ENCODE data around the gene ZNF576.

ZNF576 gene

GRCh38 chr19:43612374-43612773 lies 16.0 kb downstream of the ZNF576 start:
- H3K4me3 ChIP-seq (ENCODE audit: low read depth, low read length): no peak overlapping the region
- TF ChIP-seq CTCF (conservative IDR thresholded peaks at IDR 0.05; ENCODE audit: low read depth, low read length): peak; percentile 10
- DNase-seq (ENCODE audit: low read depth): no peak

GRCh38 chr19:43616306-43616705 lies 19.9 kb downstream of the ZNF576 start:
- no peak overlapping the region for H3K4me3 ChIP-seq (ENCODE audit: low read depth, low read length)
- no peak for DNase-seq (ENCODE audit: low read depth)
- TF ChIP-seq CTCF (conservative IDR thresholded peaks at IDR 0.05; ENCODE audit: low read depth, low read length): no peak

- H3K4me3 ChIP-seq (ENCODE audit: low read depth, low read length): no peak overlapping the region
- no peak for DNase-seq (ENCODE audit: low read depth)
- no peak for TF ChIP-seq CTCF (conservative IDR thresholded peaks at IDR 0.05; ENCODE audit: low read depth, low read length)
Observed at GRCh38 chr19:43616954-43617353, 20.6 kb downstream of the ZNF576 start.

- H3K4me3 ChIP-seq (ENCODE audit: low read depth, low read length): peak overlapping the region; percentile 84
- TF ChIP-seq CTCF (conservative IDR thresholded peaks at IDR 0.05; ENCODE audit: low read depth, low read length): no peak
- DNase-seq (ENCODE audit: low read depth): no peak
Observed at GRCh38 chr19:43618921-43619261, 22.5 kb downstream of the ZNF576 start.

GRCh38 chr19:43619262-43620060 lies 23.1 kb downstream of the ZNF576 start, which contains the start of gene ZNF428:
Gene ZNF428, minus strand, starts transcription at chr19:43619629. Its CDS starts 5,325 bp downstream, at chr19:43614304.
- peak within 1 kb of the TSS; percentile 84 for H3K4me3 ChIP-seq (ENCODE audit: low read depth, low read length)
- peak; percentile 92 for DNase-seq (ENCODE audit: low read depth)
- TF ChIP-seq CTCF (conservative IDR thresholded peaks at IDR 0.05; ENCODE audit: low read depth, low read length): no peak

GRCh38 chr19:43620061-43621001 lies 23.9 kb downstream of the ZNF576 start:
- no peak for TF ChIP-seq CTCF (conservative IDR thresholded peaks at IDR 0.05; ENCODE audit: low read depth, low read length)
- no peak for DNase-seq (ENCODE audit: low read depth)
- H3K4me3 ChIP-seq (ENCODE audit: low read depth, low read length): peak overlapping the region; percentile 84

All from choroid plexus epithelial cell (primary cell).